OCI-LY3 (cell line): ENCODE measurements around the gene IMMP2L.

ENCODE experiments used
- CTCF ChIP-seq: fragments of 200-600, 300-600 bp; sonication (generic); IDR thresholded peaks from 2 replicates; pipeline ENCODE4 v1.5.1; 2014; ENCODE audit warnings: antibody characterized with exemption, low read length, low read depth
- EZH2phosphoT487 ChIP-seq: fragments of 200-600 bp; shearing (Covaris generic); IDR thresholded peaks from 2 replicates; pipeline ENCODE4 v1.6.1; 2018; ENCODE audit warnings: antibody characterized with exemption, mixed run types, low read depth

GRCh38 chr7:111261496-111261895, 300.8 kb downstream of the IMMP2L start:
- no peak for TF ChIP-seq CTCF
- no peak for TF ChIP-seq EZH2phosphoT487
